ENCODE measurements around the gene IDH1.

DNA sequence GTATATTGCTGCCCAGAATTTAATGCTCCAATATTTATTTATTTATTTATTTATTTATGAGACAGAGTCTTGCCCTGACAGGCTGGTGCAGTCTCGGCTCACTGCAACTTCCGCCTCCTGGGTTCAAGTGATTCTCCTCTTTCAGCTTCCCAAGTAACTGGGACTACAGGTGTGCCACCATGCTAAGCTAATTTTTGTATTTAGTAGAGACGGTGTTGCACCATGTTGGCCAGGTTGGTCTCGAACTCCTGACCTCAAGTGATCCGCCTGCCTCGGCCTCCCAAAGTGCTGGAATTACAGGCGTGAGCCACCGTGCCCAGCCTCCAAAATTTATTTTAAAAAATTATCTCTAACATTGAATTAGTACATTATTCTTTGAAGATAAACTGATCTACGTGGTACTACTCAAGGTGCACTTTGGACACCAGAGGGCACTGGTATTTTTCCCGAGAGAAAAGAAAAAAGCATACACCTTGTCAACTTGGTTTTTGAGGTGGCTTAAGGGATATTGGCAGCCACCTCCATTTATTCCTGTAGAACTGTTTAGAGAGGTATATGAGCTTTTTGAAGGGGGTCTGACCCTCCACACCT, 1.4 kb upstream of the IDH1 start:
- TF ChIP-seq TAF1 (IDR thresholded peaks at IDR 0.05; ENCODE audit: borderline replicate concordance, insufficient read depth, low read length) = no peak
- TF ChIP-seq, protein P1, sequence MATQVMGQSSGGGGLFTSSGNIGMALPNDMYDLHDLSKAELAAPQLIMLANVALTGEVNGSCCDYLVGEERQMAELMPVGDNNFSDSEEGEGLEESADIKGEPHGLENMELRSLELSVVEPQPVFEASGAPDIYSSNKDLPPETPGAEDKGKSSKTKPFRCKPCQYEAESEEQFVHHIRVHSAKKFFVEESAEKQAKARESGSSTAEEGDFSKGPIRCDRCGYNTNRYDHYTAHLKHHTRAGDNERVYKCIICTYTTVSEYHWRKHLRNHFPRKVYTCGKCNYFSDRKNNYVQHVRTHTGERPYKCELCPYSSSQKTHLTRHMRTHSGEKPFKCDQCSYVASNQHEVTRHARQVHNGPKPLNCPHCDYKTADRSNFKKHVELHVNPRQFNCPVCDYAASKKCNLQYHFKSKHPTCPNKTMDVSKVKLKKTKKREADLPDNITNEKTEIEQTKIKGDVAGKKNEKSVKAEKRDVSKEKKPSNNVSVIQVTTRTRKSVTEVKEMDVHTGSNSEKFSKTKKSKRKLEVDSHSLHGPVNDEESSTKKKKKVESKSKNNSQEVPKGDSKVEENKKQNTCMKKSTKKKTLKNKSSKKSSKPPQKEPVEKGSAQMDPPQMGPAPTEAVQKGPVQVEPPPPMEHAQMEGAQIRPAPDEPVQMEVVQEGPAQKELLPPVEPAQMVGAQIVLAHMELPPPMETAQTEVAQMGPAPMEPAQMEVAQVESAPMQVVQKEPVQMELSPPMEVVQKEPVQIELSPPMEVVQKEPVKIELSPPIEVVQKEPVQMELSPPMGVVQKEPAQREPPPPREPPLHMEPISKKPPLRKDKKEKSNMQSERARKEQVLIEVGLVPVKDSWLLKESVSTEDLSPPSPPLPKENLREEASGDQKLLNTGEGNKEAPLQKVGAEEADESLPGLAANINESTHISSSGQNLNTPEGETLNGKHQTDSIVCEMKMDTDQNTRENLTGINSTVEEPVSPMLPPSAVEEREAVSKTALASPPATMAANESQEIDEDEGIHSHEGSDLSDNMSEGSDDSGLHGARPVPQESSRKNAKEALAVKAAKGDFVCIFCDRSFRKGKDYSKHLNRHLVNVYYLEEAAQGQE (IDR thresholded peaks at IDR 0.05; ENCODE audit: insufficient read depth in 1 of 2, low read depth in 2 of 2, low read length in 2 of 2) = no peak
